Activated naive CD4-positive, alpha-beta T cell (primary cell): Measurements from ENCODE around the gene MUC3A.
"Not testable (repeated sequence)": the region's sequence is repeated elsewhere in the genome, so short reads cannot be mapped to it uniquely, and the experiment has no call there.

Source experiments
- DNase-seq, 4 experiments: peaks; one replicate each; lab custom pipeline; 2025; lab: John Stamatoyannopoulos, UW

Gene MUC3A

GRCh38 chr7:100974021-100974420, 24.7 kb downstream of the MUC3A start:
- DNase-seq = no peak

- DNase-seq = no peak
These were observed 26.1 kb downstream of the MUC3A start for GRCh38 chr7:100975371-100975821.

- no peak for DNase-seq
These were observed 29.0 kb downstream of the MUC3A start for GRCh38 chr7:100978300-100978699.

GRCh38 chr7:100983451-100984187, 34.3 kb downstream of the MUC3A start:
- no peak for DNase-seq

GRCh38 chr7:100984241-100984918, 35.0 kb downstream of the MUC3A start:
- not testable (repeated sequence) for DNase-seq

GRCh38 chr7:100985033-100985797, 35.9 kb downstream of the MUC3A start:
- DNase-seq = not testable (repeated sequence)

- no peak for DNase-seq
These were observed 42.3 kb downstream of the MUC3A start for GRCh38 chr7:100991631-100992030.

GRCh38 chr7:100992280-100992679, 42.9 kb downstream of the MUC3A start:
- not testable (repeated sequence) for DNase-seq

GRCh38 chr7:100994671-100995070, 45.3 kb downstream of the MUC3A start:
- not testable (repeated sequence) for DNase-seq

GRCh38 chr7:100998530-100998929, 49.2 kb downstream of the MUC3A start:
- not testable (repeated sequence) for DNase-seq

- DNase-seq = not testable (repeated sequence)
These were observed 50.0 kb downstream of the MUC3A start for GRCh38 chr7:100999334-100999733.

- DNase-seq = not testable (repeated sequence)
These were observed 50.7 kb downstream of the MUC3A start for GRCh38 chr7:101000025-101000424.

GRCh38 chr7:101002333-101002732, 53.0 kb downstream of the MUC3A start:
- DNase-seq = not testable (repeated sequence)

GRCh38 chr7:101007361-101007760, 58.0 kb downstream of the MUC3A start:
- not testable (repeated sequence) for DNase-seq

GRCh38 chr7:101009629-101010028, 60.3 kb downstream of the MUC3A start:
- DNase-seq = no peak

- DNase-seq = no peak
These were observed 63.6 kb downstream of the MUC3A start for GRCh38 chr7:101012931-101013330.

- DNase-seq = no peak
These were observed 66.3 kb downstream of the MUC3A start for GRCh38 chr7:101015626-101016025.

GRCh38 chr7:101017064-101017777, 67.9 kb downstream of the MUC3A start:
- DNase-seq = peak in 2 of 4 experiments; percentile 41 to 59
